Activated CD4-positive, alpha-beta T cell treated with anti-CD3 and anti-CD28 coated beads, Interleukin-2, amount 50 U/mL, for 16 hours (primary cell): ENCODE measurements around the gene PNPLA5.
"Not testable (repeated sequence)": the region's sequence is repeated elsewhere in the genome, so short reads cannot be mapped to it uniquely, and the experiment has no call there.

Experiments
- DNase-seq: peaks from one replicate; pipeline ENCODE4 v3.0.0-alpha.2; 2020

Gene PNPLA5, protein sequence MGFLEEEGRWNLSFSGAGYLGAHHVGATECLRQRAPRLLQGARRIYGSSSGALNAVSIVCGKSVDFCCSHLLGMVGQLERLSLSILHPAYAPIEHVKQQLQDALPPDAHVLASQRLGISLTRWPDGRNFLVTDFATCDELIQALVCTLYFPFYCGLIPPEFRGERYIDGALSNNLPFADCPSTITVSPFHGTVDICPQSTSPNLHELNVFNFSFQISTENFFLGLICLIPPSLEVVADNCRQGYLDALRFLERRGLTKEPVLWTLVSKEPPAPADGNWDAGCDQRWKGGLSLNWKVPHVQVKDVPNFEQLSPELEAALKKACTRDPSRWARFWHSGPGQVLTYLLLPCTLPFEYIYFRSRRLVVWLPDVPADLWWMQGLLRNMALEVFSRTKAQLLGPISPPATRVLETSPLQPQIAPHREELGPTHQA

DNA sequence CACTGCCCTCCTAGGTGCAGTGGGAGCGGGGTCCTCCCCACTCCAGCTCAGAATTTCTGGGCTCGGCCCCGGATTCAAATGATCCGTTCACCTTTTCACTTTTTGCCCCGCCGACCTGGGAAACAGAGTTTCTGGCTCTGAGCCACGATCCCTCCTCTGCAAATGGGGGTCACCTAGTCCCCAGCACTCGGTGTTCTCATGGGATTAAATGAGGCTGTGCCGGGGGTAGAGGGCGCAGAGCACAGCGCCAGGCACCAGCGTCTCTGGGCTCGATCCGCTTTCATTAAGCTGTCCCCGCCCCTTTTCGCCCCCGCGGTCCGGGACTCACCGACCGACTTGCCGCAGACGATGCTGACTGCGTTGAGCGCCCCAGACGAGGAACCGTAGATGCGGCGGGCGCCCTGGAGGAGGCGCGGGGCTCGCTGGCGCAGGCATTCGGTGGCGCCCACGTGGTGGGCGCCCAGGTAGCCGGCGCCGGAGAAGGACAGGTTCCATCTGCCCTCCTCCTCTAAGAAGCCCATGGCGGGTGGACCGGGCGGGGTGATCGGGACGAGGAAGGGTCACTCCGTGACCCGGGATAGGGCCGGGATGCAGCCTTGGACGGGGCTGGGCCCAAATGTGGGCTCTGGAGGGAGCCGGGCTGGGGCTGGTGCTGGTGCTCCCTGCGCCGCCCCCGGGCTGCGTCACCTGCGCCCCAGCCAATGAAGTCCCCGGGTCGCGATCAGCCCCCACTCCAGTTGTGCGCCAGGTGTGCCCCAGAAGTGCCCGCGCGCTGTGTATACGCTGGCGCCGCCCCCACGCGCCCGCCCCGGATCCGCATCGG, at the start of gene PNPLA5:
TSS of gene PNPLA5 (minus strand) at position 654 of the 823 bp plus-strand sequence. CDS start at position 521, 133 bp downstream.
- no peak for DNase-seq

DNA sequence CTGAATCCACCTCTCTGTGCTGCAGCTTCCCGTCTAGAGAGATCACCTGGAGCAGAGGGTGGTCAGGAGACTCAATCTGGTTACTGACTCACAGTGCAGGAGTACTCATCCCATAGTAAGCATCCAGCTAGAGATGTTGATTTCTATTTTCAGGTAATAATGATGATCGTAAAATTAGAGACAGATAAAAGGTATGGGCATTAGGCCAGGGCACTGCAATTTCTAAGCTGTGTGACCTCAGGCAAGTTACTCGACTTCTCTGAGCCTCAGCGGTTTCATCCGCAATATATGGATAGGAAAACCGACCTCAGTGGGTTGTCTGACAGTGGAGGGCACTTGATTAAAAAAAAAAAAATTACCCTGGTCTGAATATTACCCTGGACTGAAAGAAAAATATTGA, 49.6 kb upstream of the PNPLA5 start:
- no peak for DNase-seq

DNA sequence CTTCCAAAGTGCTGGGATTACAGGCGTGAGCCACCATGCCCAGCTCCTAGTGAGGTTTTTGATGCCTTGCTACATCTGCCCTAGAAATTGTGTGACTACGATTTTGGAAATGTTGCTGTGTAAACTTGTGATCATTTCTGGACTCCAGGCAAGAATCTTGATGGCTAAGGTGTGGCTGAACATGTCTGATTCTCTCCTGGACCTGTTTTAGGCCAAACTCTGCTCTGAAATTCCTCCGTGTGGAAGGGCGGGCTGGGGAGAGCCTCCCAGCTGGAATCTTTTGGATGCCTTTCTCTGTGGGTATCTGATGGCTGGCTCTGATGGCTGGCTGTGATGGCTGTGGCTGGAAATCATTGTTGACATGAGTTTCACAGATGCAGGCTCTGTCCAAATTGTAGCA, 40.0 kb upstream of the PNPLA5 start:
- DNase-seq: no peak

DNA sequence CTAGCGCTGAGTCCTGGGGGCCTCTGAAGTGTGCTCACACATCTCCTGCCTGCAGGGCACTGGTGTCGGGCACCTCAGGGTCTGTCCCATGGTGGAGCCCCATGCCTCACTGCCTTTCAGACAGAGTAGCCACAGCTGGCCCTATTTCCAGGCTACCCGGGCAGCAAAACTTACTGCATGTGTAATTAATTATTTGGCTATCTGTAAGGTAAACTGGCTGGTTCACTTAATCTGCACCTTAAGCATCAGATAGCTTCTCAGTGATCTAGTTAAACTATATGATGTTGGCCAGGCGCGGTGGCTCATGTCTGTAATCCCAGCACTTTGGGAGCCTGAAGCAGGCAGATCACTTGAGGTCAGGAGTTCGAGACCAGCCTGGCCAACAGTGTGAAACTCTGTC, 37.1 kb upstream of the PNPLA5 start:
- no peak for DNase-seq

DNA sequence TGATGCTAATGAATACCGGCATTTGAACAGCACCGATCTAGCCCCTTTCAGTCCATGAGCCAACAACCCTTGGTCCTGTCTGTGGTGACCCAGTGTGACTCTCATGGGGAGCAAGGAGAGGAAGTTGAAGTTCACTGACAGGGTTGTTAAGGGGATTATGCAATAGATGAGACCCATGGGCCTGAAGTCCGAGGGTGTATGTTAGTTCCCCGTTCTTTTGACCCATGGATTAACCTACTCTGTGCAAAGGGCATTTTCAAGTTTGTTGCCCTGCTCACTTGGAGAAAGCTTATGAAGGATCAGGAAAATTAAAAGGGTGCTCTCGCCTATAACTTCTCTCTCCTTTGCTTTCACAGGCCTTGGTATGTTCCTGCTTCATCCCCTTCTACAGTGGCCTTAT, 36.7 kb upstream of the PNPLA5 start:
- no peak for DNase-seq

DNA sequence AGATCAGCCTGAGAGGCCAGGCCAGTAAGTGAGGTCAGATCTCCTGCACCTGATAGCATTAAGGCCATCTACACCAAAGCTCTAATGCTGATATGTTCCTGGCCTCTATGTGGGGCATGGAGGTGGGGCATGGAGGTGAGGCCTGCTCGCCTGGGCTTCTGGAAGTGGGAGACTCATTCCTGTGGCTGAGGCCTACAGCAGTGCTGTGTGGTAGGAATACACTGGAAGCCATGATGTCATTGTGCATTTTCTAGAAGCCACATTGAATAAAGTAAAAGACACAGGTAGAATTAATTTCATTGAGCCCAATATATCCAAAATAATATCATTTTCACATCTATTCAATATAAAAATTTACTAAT, 34.5 kb upstream of the PNPLA5 start:
- no peak for DNase-seq

DNA sequence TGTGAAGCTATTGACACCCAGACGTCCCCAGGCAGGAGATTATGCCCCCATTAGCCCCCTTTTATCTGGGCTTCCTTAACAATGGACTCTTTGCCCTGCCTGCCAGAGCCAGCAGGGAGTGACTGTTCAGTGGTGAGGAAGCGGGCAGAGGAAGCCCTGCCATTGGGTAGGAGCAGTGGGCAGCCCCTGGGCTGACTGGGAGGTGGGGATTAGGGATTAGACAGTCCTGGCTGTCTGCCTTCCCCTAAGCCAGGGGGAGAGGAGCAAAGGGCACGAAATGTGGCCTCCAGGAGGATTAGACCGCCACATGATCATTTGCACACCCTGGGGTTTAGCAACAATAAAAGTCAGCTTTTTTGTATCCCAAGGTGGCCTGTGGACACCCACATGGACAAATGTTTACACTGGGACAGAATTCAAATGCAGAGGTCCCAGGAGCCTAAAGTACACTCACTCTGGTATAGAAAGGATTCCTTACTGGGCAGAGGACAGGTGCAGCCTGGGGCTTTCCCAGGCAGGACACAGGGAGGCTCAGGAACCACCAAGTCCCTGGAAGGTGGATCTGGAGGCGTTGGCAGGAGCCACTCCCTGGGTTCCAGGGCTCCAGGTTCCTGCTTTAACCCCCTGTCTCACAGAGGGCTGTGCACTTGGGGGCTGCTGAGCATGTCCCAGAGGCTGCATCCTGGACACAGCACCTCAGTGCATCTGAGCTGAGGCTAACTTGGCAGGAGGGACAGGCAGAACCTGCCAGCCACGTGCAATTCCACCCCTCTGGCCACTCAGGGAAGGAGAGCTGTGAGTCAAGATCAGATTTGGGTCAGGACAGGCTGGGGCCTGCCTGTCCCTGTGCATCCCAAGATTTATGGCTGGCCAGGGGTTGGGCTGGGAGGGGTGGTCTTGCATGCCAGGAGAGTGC, 33.9 kb upstream of the PNPLA5 start:
- no peak for DNase-seq

DNA sequence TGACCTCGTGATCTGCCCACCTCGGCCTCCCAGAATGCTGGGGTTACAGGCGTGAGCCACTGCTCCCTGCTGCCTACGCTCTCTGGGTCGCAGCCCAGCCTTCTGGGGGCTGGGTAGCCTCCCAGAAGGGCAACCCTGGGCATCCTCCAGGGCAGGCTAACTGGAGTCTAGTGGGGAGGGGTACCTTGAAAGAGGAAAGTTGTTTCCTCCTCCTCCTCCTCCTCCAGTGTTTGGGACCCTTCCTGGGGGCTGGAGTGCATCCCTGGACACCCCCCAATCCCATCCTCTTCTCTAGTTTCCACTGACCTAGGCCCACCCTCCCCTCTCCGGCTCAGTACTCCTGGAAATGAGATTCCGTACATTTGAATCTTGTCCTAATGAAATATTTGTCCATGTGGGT, 33.1 kb upstream of the PNPLA5 start:
- DNase-seq: no peak

DNA sequence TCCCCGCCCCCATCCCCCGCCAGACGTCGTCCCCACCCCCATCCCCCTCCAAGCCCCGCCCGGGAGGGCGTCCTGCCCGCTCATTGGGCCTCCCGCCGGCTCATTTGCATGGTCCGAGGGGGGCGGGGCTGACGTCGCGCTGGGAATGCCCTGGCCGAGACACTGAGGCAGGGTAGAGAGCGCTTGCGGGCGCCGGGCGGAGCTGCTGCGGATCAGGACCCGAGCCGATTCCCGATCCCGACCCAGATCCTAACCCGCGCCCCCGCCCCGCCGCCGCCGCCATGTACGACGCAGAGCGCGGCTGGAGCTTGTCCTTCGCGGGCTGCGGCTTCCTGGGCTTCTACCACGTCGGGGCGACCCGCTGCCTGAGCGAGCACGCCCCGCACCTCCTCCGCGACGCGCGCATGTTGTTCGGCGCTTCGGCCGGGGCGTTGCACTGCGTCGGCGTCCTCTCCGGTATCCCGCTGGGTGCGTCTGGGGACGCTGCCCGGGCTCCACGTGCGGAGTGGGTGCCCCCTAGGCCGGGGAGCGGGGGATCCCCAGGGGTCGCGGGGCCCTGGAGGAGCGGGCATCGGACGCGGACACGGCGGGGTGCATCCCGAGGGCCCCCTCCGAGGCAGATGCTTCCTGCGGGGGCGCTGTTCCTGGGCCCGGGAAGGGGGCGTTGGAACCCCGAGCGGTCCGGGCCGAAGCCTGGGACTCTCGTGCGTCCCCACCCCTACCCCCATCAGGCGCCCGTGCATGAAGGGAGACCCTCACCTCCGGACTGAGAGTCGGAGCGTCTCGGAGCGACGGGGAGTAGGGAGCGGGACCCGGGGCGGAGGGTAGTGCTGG, 32.0 kb upstream of the PNPLA5 start, which contains the start of gene PNPLA3:
TSS of gene PNPLA3 (plus strand) at position 175 of the 834 bp plus-strand sequence. CDS start at position 282, 107 bp downstream.
- DNase-seq: peak; percentile 74

DNA sequence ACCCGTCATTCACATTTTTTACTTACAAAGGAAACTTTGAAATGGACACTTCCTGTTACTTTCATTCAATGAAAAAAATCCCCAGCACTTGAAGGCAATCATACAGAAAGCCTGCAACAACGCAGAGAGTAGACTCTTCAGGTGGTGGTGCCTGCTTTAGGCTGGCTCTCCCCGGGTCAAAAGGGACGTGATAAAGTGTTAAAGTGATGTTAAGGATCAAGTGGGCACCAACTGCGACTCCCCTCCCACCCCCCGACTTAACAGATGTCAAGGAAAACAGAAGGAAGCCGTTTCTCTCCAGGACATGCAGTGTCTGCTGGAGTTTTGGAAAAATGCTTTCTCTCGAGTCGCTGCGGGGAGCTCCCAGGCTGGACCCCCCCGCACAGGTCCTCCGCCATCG, 31.4 kb upstream of the PNPLA5 start:
- no peak for DNase-seq

DNA sequence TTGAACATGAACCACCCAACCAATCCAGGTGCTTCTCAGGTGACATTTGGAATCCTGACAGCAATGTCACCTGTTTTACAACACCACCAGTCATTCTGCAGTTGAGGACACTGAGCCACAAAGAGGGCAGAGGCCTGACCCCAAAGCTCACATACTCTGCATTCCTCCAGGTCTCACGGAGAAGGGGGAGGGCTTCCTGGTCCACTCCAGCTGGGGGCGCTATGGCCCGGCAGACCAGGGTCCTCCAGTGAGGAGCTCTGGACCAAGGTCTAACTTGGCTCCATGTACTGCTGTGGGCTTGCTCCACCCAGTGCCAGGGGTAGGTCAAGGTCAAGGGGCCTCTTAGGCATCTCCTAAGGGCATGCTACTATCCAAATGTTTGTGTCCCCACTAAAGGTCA, 30.3 kb upstream of the PNPLA5 start:
- no peak for DNase-seq

DNA sequence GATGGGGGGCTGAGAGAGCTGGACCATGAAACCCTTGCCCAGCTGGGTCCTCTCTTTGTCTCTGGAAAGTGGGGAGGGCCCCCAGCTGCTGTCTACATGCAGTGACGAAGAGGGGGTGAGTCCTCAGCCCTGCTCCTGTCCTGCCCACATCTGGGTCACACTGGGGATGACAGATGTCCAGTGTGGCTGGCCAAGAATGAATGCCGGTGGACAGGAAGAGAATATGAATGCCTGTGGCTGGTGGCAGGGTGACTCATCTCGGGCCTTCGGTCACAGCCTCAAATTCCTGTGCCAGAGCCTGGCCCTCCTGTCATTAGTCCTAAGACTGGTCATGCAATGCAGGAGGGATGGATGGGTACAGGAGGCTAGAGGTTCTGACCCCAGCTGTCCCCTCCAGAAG, 29.6 kb upstream of the PNPLA5 start:
- DNase-seq: no peak

DNA sequence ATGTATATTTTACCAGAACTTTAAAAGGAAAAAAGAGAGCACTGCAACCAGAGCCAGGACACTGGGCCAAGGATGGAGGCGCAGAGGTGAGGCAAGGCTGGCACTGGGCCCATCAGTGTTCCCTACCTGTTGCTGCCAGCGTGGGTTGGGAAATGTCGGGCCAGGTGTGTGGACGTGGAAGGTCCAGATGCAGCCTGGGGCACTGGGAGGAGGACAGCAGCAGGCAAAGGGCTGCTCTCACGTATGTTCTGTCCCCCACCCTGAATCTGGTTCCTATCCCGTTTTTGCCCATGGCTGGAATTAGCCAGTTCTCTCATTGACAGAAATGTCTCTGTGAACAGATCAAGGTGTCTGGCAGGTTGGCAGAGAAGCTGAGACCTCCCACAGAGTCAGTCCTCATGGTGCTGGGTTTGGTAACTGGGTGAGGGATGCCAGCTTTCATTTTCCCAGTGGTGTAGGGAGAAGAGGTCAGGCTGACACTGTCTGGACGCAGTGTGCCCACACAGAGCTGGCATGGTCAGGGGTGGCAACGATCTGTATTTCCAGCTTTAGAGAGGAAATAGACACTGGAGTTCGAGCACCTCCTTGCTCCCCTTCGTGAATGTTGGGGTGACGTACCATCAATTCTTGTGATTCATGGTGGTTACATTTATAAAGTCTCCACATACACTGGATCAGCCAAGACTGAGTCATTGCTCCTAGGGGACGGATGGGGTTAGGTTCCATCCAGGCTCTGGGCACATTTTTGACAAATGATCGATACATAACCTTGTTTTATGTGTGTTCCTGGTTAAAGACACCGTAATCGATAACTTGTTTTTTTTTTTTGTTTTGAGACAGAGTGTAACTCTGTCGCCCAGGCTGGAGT, 27.5 kb upstream of the PNPLA5 start:
- DNase-seq: no peak

DNA sequence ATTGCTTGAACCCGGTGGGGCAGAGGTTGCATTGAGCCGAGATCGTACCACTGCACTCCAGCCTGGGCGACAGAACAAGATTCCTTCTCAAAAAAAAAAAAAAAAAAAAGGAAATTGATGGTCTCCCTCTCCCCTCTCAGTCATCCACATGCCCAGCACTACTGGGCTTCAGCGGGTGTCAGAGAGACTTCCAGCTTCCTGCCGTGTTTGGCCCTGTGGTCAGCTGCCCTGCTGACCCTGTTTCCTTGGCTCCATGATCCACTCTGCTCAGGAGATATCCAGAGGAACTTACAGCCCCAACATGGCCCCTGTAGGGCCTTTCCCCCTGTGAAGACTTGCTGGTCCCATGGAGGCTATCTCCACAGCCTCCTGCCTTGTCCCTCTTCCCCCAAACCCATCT, 25.7 kb upstream of the PNPLA5 start:
- DNase-seq: no peak

DNA sequence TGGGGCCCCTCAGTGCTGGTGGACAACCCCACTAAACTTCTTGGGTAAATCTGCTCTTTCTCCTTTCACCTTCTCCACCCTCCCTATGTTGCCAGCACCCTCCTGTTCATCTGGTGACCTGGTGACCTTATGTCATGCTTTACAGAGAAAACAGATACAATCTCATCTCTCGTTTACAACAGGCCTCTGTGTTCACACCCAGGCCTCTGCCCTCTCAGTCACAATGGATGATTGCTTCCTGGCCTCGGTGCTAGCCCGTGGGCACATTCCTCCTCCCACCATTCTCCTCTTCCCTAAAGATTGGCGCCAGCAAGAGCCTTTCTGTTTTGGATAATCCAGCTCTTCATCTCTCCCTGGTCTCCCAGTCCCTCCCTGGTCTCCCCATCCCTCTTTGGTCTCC, 19.5 kb upstream of the PNPLA5 start:
- DNase-seq: no peak

DNA sequence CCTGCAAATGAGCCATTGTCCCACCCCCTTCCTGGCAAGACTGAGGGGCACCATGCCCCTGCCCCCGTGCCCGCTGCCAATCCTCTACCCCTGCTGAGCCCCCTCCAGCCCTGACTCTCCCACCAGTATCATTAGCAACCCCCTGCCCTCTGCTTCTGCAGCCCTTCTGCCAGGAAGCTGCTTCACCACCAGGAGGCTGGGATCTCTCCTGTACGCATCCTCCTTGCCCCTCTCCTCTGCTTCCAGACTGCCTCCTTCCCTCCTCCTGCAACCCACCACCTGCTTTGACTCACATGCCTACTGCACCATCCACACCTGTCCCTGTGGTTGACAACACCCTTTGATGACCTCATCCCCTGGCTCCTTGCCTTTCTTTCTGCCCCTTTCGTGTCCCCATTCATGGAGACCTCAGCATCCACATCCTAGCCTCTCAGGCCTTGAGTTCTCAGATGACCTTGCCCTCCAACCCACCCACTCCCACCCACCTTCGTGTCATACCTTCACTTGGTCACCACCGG, 18.4 kb upstream of the PNPLA5 start:
- DNase-seq: no peak

DNA sequence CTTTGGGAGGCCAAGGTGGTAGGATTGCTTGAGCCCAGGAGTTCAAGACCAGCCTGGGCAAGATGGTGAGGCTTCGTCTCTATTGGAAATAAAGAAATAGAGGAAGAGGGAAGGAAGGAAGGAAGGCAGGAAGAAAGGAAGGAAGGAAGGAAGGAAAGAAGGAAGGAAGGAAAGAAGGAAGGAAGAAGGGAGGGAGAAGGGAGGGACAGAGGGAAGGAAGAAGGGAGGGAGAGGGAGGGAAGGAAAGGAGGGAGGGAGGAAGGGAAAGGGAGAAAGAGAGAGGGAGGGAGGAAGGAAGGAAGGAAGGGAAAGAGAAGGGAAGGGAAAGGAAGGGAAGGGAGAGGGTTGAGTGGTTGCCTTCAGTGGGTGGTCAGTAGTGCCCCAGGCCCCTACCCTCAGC, 17.9 kb upstream of the PNPLA5 start:
- no peak for DNase-seq

DNA sequence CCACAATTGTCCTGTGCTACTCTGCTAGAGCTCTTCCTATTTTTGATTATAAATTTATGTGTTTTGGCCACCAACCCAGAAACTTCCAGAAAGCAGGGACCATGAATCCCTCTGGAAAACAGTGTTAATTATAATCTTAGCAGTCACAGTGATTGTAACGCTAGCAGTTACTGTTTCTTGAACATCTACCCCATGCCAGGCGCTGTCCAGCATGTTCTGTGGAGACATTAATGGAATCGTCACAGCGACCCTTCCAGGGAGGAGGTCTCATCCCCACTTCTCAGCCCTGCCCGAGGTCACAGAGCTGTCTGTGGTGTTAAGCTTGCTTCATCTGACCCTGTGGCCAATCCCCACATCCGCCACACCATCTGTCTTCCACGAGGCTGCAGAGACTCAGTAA, 13.9 kb upstream of the PNPLA5 start:
- DNase-seq: no peak

DNA sequence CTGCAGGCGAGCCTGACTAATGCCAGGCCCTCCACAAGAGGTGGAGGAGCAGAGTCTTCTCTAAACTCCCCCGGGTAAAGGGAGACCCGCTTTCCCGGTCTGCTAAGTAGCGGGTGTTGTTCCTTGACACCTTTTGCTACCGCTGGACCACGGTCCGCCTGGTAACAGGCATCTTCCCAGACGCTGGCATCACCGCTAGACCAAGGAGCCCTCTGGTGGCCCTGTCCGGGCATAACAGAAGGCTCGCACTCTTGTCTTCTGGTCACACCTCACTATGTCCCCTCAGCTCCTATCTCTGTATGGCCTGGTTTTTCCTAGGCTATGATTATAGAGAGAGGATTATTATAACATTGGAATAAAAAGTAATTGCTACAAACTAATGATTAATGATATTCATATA, 12.6 kb upstream of the PNPLA5 start:
- DNase-seq: peak; percentile 45

DNA sequence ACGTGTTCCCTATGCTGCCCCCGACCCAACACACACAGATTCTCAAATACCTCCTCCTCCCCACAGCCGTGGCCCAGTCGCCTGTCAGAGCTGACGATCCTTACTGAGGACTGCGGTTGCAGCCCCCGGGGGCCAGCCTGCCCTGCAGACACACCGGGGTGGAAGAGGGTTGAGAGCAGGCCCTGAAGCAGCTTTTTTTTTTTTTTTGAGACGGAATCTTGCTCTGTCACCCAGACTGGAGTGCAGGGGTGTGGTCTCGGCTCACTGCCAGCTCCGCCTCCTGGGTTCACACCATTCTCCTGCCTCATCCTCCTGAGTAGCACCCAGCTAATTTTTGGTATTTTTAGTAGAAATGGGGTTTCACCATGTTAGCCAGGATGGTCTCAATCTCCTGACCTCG, 11.2 kb upstream of the PNPLA5 start:
- not testable (repeated sequence) for DNase-seq
